Endodermal cell (in vitro differentiated cells): ENCODE measurements around the gene GLYATL3. TPM values are rescaled to one million over a fixed set of nuclear protein-coding genes. Genes with fewer than 3 reads are reported as not detected.

ENCODE experiments used
- DNase-seq: peaks from one replicate; pipeline ENCODE4 v3.0.0-alpha.2; 2017
- H3K27ac ChIP-seq: 2 replicates; pipeline ENCODE4 v1.5.1; 2013; ENCODE audit warnings: mild to moderate bottlenecking, low read depth, low read length, moderate library complexity
- H3K27me3 ChIP-seq: 2 replicates; pipeline ENCODE4 v1.6.1; 2013; ENCODE audit warnings: mild to moderate bottlenecking, low read length, moderate library complexity; ENCODE audit not compliant: insufficient read depth, control insufficient read depth, poor library complexity, severe bottlenecking
- H3K36me3 ChIP-seq: 2 replicates; pipeline ENCODE4 v1.7.0; 2013; ENCODE audit warnings: mild to moderate bottlenecking, low read length, moderate library complexity; ENCODE audit not compliant: control insufficient read depth, insufficient read depth
- H3K4me1 ChIP-seq: one replicate; pipeline ENCODE4 v1.7.0; 2013; ENCODE audit warnings: low read length; ENCODE audit not compliant: control insufficient read depth, insufficient read depth
- H3K4me3 ChIP-seq: 2 replicates; pipeline ENCODE4 v1.5.1; 2013; ENCODE audit warnings: mild to moderate bottlenecking, low read length, moderate library complexity
- H3K9ac ChIP-seq: 2 replicates; pipeline ENCODE4 v1.6.1; 2013; ENCODE audit warnings: mild to moderate bottlenecking, low read length, moderate library complexity; ENCODE audit not compliant: poor library complexity, severe bottlenecking; ENCODE audit errors: extremely low read depth
- H3K9me3 ChIP-seq: 2 replicates; pipeline ENCODE4 v1.6.1; 2013; ENCODE audit warnings: mild to moderate bottlenecking, low read length, moderate library complexity; ENCODE audit not compliant: control insufficient read depth
- H3K27ac Mint-ChIP-seq: 2 replicates; pipeline ENCODE4 v1.8.0; 2020; ENCODE audit warnings: mixed read lengths
- H3K27me3 Mint-ChIP-seq: 2 replicates; pipeline ENCODE4 v1.8.0; 2021; ENCODE audit warnings: mild to moderate bottlenecking, mixed read lengths; ENCODE audit not compliant: insufficient read depth
- H3K36me3 Mint-ChIP-seq: 2 replicates; pipeline ENCODE4 v1.8.0; 2020; ENCODE audit warnings: low read depth, mixed read lengths
- H3K4me1 Mint-ChIP-seq: 2 replicates; pipeline ENCODE4 v1.8.0; 2020; ENCODE audit warnings: mixed read lengths
- H3K4me3 Mint-ChIP-seq: 2 replicates; pipeline ENCODE4 v1.8.0; 2020; ENCODE audit warnings: mild to moderate bottlenecking, moderate library complexity, mixed read lengths
- H3K9me3 Mint-ChIP-seq: 2 replicates; pipeline ENCODE4 v1.8.0; 2020; ENCODE audit warnings: mild to moderate bottlenecking, mixed read lengths
- whole genome bisulfite sequencing, 2 experiments: methylation state at CpG; one replicate each; pipeline versions ENCODE4 v1.1.5 to v1.1.7; 2013; ENCODE audit warnings: missing lambda C conversion rate in 2 of 2, mixed read lengths in 1 of 2; ENCODE audit not compliant: insufficient coverage in 1 of 2, insufficient read length in 1 of 2; 5-methylcytosine and 5-hydroxymethylcytosine counted together
- total RNA-seq, 2 donors: library from RNA; stranded (reverse); fragmentation: NEBNext Ultra II Directional in 1 of 2; extraction: Animal tissue kit (Norgen Biotek cat#: 25700) in 1 of 2; gene quantifications; 2 replicates in 1 of 2; 3 replicates in 1 of 2; pipeline ENCODE4 v1.2.1, GENCODE V29; 2021
- TF ChIP-seq, protein P1 (sequence below): fragments of 200-600 bp; sonication (generic); conservative IDR thresholded peaks from 2 replicates; pipeline ENCODE4 v1.5.0; 2021; ENCODE audit warnings: antibody characterized with exemption, mild to moderate bottlenecking

Gene GLYATL3
- total RNA-seq, 2 donors from 2014 or later, result not detected

DNA sequence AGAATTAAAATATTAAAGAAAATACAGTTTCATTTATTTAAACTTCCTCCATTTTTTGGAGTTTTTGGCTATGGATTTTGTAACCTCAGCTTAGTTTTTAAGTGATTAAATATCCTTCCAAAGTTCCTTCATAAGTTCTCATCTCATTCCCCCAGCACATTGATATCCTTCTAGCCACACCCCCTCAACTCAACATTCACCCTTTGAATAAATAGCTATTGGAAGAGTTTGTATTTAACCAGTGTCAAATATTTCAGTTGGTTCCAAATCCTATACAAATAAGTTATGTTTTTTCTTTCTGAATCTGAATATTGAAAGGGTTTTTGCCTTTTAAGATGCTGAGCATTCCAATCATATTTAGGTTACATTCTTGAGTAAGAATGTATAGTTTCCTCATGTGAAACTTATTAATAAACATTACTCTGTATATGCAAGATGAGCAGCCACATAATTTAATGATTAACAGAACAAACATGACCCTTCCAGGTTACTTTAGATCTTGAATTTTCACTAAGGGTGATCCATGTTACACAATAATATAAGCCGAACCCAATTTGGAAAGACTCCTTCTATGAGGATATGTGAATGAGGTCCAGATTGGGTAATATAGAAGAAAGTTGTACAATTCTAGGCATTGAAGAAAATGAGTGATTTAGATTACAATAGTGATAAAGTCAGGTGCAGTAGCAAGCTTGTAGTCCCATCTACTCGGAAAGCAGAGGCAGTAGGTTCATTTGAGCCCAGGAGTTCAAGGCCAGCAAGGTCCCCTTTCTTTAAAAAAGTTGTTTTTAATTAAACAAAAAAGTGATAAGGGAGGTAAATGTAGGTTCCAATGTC lies 13.6 kb downstream of the GLYATL3 start:
- no peak overlapping the region for H3K27ac ChIP-seq
- H3K4me3 Mint-ChIP-seq, result no peak overlapping the region

DNA sequence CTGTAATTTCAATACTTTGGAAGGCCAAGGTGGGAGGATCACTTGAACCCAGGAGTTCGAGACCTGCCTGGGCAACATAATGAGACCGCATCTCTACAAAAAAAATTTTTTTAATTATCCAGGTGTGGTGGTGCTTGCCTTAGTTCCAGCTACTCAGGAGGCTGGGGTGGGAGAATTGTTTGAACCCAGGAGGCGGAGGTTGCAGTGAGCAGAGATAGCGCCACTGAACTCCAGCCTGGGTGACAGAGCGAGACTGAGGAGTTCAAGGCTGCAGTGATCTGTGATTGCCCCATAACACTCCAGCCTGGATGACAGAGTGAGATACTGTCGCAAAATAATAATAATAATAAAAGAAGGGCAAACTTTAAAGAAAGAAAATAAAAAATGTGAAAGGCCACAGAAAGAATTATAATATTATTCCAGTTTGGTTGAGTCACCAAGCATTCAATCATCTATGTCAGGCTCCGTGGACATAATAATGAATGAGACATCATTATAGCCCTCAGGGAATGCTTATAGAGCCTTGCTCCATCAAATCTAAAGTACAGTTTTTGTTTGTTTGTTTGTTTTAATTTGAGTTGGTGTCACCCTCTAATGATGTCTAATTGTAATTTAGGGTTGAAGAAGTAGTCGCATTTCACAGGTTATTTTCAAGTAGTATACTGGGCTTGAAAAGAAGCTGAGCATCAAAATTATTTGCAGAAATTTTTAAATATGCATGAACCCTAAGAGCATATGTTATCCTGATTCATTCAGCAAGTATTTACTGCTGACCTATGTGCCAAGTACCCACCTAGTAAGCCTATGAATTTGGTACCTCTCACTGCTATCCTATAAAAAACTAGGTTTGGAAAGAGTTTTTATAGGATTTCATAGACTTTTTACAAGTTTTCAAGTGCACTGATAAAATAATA lies 15.1 kb downstream of the GLYATL3 start:
- Histone ChIP-seq H3K4me3 (no peak overlapping the region), H3K36me3 (no peaks in the 10 kb centered on the region), H3K9ac (no peak overlapping the region), H3K4me1 (no peaks in the 10 kb centered on the region), H3K9me3 (no peaks in the 10 kb centered on the region), H3K27ac (no peak overlapping the region), H3K27me3 (no peaks in the 10 kb centered on the region)
- Mint-ChIP-seq H3K27ac (no peak overlapping the region), H3K4me1 (no peaks in the 10 kb centered on the region), H3K9me3 (no peaks in the 10 kb centered on the region), H3K4me3 (no peak overlapping the region), H3K27me3 (no peaks in the 10 kb centered on the region), H3K36me3 (no peaks in the 10 kb centered on the region)
- TF ChIP-seq, protein P1, sequence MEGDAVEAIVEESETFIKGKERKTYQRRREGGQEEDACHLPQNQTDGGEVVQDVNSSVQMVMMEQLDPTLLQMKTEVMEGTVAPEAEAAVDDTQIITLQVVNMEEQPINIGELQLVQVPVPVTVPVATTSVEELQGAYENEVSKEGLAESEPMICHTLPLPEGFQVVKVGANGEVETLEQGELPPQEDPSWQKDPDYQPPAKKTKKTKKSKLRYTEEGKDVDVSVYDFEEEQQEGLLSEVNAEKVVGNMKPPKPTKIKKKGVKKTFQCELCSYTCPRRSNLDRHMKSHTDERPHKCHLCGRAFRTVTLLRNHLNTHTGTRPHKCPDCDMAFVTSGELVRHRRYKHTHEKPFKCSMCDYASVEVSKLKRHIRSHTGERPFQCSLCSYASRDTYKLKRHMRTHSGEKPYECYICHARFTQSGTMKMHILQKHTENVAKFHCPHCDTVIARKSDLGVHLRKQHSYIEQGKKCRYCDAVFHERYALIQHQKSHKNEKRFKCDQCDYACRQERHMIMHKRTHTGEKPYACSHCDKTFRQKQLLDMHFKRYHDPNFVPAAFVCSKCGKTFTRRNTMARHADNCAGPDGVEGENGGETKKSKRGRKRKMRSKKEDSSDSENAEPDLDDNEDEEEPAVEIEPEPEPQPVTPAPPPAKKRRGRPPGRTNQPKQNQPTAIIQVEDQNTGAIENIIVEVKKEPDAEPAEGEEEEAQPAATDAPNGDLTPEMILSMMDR, result no peak
- DNase-seq, result no peak
- 92 to 100% methylated on average over 2 to 7 of the region's 8 CpGs for WGBS, 2 experiments

More for the DNA sequence above, 13.6 kb downstream of the GLYATL3 start:
- H3K4me1 ChIP-seq, result no peaks in the 10 kb centered on the region
- no peak overlapping the region for H3K4me3 ChIP-seq
- no peaks in the 10 kb centered on the region for H3K9me3 ChIP-seq
- no peaks in the 10 kb centered on the region for H3K27me3 ChIP-seq
- H3K9ac ChIP-seq, result no peak overlapping the region
- Mint-ChIP-seq H3K27me3 (no peaks in the 10 kb centered on the region), H3K9me3 (peaks cover 4% of the 10 kb centered on the region), H3K36me3 (no peaks in the 10 kb centered on the region), H3K4me1 (no peaks in the 10 kb centered on the region), H3K27ac (no peak overlapping the region)
- no peak for DNase-seq
- WGBS, 2 experiments, result 94 to 100% methylated on average over 1 to 2 of the region's 2 CpGs
- no peaks in the 10 kb centered on the region for H3K36me3 ChIP-seq
- TF ChIP-seq, protein P1, result no peak

DNA sequence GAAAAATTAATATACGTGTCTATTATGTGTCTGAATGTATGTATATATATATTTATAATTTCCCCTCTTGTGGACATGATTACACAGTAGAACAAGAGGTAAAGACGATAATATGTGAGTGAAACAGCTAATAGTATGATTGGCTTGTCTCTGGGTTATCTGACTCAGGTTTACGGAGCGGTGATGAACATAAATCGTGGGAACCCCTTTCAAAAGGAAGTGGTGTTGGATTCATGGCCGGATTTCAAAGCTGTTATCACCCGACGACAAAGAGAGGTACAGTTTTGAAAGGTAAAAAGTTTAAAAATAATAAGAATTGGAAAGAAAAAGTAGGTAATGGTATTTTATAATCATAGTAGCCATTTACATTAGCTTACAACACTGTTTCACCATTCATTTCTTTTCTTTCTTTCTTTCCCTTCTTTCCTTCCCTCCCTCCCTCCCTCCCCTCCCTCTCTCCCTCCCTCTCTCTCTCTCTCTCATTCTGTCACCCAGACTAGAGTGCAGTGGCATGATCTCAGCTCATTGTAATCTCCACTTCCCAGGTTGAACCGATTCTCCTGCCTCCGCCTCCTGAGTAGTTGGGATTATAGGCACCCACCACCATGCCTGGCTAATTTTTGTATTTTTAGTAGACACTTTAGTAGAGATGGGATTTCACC lies 15.9 kb downstream of the GLYATL3 start:
- H3K9ac ChIP-seq, result no peak overlapping the region
- no peaks in the 10 kb centered on the region for H3K27me3 ChIP-seq
- H3K27ac Mint-ChIP-seq, result no peak overlapping the region
- H3K4me3 ChIP-seq, result no peak overlapping the region
- no peak overlapping the region for H3K27ac ChIP-seq
- WGBS, 2 experiments, result 88 to 92% methylated on average over 4 to 9 of the region's 10 CpGs
- H3K36me3 Mint-ChIP-seq, result no peaks in the 10 kb centered on the region
- no peaks in the 10 kb centered on the region for H3K9me3 Mint-ChIP-seq
- no peaks in the 10 kb centered on the region for H3K4me1 Mint-ChIP-seq
- H3K9me3 ChIP-seq, result no peaks in the 10 kb centered on the region
- peaks cover 3% of the 10 kb centered on the region for H3K27me3 Mint-ChIP-seq
- no peaks in the 10 kb centered on the region for H3K36me3 ChIP-seq
- no peaks in the 10 kb centered on the region for H3K4me1 ChIP-seq
- TF ChIP-seq, protein P1, result no peak
- DNase-seq, result no peak
- H3K4me3 Mint-ChIP-seq, result no peak overlapping the region
